Activated CD4-positive, alpha-beta T cell treated with anti-CD3 and anti-CD28 coated beads for 24 hours (primary cell): ENCODE data around the gene TRIL.

Experiments
- DNase-seq, 2 donors: peaks; one replicate each; pipeline ENCODE4 v3.0.0-alpha.2; 2020; ENCODE audit warnings: low read depth in 2 of 2

Gene TRIL, protein sequence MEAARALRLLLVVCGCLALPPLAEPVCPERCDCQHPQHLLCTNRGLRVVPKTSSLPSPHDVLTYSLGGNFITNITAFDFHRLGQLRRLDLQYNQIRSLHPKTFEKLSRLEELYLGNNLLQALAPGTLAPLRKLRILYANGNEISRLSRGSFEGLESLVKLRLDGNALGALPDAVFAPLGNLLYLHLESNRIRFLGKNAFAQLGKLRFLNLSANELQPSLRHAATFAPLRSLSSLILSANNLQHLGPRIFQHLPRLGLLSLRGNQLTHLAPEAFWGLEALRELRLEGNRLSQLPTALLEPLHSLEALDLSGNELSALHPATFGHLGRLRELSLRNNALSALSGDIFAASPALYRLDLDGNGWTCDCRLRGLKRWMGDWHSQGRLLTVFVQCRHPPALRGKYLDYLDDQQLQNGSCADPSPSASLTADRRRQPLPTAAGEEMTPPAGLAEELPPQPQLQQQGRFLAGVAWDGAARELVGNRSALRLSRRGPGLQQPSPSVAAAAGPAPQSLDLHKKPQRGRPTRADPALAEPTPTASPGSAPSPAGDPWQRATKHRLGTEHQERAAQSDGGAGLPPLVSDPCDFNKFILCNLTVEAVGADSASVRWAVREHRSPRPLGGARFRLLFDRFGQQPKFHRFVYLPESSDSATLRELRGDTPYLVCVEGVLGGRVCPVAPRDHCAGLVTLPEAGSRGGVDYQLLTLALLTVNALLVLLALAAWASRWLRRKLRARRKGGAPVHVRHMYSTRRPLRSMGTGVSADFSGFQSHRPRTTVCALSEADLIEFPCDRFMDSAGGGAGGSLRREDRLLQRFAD

DNA sequence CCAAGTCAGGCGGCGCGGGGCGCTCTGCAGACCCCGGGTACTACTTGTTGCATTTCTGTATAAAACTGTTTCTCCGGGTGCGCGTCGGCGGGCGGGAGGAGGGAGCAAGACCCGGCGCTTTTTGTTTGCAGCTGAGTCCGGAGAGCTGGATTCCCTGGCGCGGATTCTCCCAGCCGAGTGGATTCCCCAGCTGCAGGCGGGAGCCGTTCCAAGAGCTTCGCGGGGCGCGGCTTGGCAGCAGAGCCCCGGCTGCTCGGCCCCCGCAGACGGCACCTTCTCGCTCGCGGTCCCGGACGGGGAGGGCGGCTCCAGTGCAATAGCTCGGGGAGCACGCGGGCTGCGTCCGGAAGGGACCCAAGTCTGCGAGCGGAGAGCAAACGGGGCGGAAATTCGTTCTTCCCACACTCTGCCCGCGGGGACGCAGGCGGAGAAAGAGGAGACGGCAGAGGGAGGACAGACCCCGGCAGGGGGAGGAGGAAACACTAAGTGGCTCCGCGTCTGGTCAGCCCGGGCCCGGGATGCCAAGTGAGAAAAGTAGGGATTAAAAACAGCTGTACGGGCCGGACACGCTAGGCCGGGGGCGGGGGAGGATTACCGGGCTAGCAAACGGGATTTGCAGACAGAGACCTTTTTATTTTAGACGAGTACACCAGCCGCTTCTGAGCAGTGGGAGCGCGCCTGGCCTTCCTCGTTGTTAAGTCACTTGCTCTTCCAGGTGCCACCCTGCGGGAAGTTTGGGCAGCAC lies at the start of gene TRIL:
Gene TRIL, minus strand, starts transcription at position 96 of the 745 bp plus-strand sequence. CDS start 284 bp downstream, outside the sequence.
- no peak for DNase-seq

DNA sequence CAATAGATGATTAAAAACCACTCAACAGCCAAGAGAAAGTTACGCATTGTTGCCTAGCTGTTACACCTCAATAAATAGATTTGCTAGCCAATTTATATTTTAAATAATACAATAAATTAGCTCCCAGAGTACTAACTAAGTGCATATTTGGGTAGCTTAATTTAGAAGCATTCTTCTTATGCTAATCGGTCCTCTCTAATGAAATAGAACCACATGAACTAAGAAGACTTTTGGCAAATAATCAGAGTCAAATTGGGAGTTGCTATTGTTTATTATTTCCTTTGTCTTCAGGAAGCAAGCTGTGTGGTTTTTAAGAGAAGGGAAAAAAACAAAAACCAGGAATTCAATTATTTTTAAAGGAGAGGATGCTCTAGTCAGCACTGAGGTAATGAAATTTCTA lies 49.0 kb upstream of the TRIL start:
- no peak for DNase-seq

DNA sequence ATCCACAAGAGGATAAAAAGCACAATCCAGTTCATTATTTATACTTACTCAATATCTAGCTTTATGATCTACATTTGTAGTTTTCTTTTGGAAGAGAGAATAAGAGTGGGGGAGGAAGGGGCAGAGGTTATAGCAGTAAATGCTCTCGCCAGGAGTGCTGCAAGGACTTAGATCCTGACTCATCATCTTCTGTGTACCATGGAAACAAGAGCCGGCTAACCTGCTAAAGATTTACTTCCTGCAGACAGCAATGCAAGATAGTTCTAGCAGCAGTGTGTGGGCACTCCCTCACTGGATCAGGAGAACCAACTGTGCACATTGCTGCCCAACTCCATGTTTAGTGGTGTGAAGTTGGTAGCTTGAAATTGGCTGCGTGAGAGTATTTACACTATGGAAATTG lies 47.7 kb upstream of the TRIL start:
- no peak for DNase-seq

DNA sequence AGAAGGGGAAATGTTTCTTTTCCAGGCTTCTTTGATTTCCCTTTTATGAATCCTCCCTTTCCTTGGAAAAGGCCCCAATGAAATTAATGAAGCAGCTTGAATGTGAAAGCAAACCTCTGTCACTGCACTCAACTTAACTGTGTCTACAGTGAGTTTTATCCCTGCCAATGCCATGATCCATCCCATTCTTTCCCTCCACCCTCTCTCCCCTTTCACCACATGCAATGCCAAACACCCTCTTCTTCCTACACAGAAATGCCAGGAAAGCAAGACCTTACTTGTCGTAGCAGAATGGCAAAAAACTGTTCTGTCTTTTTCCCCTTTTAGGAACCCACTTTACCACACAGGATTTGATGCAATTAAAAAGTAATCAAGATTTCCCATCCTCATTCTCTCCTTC lies 47.3 kb upstream of the TRIL start:
- DNase-seq, result no peak

DNA sequence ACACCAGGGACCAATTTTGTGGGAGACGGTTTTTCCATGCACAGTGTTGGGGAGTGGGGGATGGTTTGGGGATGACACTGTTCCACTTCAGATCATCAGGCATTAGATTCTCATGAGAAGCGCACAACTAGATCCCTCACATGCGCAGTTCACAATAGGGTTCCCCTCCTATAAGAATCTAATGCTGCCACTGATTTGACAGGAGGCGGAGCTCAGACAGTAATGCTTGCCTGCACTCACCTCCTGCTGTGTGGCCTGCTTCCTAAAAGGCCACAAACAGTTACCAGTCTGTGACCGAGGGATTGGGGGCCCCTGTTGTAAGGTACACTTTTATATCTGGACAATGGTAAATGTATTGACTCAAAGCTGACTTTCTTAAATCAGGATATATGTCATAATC lies 45.6 kb upstream of the TRIL start:
- no peak for DNase-seq

DNA sequence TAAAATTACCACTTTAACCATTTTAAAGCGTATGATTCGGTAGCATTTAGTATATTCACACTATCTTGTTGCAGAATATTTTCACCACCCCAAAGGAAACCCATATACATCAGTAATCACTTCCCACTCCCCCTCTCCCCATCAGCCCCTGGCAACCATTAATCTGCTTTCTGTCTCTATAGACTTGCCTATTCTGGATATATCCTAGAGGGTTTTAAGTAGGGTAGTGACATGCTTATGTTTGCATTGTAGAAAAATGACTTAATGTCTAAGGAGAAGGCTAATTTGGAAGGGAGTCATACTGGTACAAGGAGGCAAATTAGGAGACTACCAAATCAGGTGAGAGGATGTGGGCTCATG lies 42.6 kb upstream of the TRIL start:
- DNase-seq, result no peak

DNA sequence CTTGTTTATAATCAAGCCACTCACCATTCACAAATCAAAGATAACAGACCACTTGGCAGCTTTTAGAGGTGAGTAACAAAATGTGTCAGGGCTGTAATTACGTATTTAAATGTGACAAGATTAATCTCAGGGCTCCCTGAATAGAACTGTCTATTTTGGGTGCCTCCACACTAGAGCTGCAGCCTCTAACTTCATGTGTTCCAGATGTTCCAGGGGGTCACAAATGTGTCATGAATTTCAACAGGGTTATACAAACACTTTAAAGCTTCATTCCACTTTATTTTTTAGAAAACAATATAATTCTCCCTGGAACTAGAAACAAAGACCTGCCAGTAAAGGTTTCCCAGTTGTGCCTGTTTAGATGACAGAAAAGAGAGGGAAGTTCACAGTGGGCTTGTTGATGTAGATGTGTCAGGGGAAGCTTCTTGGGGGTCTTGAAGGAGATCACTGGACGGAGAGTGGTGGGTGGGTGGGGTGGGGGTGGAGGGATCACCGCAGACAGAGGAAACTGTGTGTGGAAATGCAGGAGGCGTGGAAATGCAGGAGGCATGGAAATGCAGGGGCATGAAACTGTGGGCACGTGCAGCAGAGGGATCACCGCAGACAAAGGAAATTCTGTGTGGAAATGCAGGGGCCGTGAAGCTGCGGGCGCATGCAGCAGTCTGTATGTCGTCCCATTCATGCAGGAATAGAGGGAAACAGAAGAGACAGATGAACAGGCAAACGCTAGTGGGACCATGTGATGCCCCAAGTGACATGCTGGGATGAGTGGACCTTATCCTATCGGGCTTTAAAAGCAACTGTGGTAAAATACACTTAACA lies 42.0 kb upstream of the TRIL start:
- DNase-seq, result no peak

DNA sequence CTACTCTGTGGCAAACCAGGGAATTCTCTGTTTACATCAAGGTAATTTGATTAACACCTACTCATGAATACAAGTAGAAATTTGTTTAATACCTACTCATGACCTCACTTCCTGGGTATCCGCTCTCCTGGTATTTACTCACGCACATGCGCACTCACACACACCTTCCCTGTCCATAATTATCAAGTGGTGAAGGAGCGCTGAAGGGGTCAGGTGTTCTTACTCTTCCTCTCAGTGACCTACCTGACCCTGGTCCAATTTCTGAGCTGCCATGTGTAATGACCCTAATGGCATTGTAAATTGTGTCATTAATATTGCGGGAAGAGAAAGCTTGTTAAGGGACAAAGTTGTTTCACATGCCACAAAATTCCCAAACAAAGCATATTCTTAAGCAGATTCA lies 41.3 kb upstream of the TRIL start:
- DNase-seq, result no peak

DNA sequence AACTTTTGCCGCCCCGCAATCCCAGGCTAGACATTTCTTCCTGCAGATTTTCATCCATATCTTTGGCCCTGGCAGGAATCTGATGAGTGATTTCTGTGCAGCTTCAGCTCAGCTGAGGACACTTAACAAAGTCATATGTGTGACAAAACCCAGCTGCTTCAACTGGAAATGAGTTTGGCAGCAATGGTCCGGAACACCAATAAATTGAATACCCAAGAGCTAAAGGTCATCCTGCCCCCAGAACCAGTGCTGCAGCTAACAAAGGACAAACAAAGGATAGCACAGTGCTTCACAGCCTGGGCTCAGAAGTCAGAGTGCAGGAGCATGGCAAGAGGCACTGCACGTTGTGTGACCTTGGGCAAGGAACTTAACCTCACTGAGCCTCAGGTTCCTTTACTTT lies 40.0 kb upstream of the TRIL start:
- no peak for DNase-seq

DNA sequence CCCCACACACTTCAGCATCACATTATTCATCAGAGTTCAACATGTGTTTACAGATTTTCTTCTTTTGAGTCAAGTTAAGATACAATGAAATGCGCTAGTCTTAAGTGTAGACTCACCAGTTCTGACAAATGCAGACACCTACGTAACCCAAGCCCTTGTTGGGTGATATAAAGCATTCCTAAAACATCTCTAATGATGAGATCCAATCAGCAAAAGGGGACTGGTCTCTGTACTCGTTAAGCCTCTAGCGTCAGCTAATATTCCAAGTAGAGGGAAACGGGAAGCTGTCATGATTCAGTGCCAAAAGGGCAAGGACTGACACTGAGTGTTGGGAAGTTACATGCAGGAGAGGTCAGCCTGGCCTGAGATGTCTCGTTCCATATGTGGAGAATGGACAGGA lies 38.7 kb upstream of the TRIL start:
- DNase-seq, result no peak

DNA sequence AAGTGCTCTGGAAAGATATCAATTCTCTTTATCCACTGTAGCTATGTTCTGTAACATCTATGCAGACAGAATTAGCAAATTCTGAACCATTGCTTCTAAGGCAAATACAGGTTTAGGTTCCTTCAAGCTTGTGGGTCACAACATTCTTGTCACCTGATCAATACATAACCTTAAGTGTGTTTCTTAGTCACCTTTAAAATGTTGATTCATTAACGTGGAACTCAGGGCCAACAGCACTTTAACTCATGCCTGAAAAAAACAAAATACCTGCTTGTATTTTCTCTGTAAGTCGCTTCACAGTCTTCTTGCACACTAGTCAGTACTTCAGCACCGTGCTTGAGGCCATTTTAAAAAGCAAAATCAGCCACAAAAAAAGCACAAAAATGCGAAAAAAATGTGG lies 35.2 kb upstream of the TRIL start:
- DNase-seq, result no peak

DNA sequence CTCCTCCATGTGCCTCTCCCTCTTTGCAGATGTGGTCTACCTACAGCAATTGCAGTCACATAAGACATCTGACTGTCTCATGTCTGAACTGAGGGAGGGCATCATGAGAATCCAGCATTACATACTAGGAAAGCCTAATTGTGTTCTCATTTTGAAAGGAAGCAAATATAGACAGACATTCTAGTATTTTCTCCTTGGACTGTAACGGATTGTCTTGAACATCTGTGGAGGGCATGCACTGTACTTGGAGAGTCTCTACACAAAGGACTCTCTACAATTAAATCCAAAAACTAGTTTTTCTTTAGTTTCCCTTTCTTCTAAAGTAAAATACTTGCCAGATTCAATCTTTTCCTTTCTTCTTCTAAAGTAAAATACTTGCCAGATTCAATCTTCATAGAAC lies 34.7 kb upstream of the TRIL start:
- DNase-seq, result no peak

DNA sequence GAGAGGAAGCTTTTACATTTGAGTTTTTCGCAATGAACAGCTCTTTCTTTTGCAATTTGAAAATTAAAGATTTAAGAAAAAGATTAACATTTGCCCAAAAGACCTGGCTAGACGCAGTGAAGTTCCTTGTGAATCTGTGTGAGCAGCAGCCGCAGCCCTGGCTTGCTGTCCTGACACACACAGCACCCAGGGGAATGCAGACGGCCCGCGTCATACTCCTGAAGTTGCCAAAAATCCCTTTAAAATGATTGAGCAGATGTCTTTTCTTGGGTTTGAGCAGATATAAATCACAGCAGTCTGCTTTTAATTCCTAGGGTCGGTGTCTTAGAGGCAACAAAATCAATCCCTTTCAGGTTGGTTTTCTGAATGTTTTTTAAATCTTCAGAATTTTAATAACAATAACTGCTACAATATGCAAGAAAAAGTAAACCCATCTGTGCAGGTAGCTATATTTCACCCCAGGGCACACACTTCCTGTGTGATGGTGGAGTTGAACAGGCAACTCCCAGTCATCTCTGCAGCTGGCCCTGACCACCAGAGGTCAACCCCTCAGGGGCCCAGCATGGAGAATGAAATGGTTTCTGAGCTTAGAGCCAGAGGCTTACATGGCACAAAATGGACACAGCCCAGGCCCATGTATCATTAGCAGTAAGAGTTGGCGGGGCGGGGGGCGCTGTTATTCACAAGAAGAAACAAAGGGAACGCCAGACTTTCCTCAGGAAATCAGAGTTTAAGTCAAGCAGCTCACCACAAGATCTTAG lies 32.2 kb upstream of the TRIL start:
- DNase-seq, result no peak

DNA sequence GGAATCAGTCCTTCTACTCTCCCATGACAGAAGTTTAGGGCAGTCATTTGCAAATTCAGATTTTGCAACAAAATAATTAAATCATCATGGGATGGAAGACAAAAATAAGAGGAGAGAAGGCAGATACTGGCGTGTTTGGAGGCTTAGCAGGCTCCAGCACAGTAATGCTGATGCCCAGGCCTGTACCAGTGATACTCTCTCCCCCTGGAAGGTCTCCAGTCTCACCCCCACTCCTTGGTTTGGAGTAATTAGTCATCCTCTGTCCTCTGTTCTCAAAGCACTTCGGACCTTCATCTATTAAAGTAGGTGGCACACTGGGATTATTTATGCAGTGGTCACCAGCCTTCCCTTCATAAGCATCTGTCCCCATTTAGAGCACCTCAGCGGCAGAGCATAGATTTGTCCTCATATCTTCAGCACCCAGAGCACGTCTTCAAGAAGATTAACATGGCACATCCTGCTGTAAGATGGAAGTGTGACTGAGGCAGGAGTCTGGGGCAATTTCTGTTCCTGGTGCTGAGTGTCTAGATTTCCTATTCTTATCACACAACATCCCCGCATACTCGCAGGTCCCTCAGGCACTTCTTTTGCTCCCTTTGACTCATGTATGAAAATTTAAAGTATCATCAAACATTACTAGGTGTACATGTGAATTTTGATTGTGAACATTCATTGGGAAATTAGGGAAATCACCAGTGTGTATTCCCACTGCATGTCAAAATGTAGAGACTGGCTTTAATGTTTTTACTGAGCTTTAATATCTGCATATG lies 31.3 kb upstream of the TRIL start:
- DNase-seq, result no peak

DNA sequence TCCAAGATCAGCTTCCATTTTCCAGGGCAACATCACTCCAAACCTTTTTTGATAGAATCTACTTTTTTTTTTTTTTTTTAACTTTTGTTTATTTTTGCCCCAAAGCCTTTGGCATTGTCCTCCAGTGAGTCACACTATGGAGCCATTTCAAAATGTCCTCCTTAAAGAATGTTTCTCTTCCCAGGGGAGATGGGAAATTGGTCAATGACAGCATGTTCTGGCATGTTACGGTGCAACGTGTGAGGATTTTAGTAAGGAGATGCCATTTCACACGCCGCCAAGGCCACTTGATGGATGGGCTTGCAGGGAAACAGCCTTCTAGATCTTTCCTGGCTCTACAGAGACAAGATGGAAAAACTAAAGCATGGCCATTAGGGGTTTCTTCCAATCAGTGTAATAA lies 30.7 kb upstream of the TRIL start:
- no peak for DNase-seq

DNA sequence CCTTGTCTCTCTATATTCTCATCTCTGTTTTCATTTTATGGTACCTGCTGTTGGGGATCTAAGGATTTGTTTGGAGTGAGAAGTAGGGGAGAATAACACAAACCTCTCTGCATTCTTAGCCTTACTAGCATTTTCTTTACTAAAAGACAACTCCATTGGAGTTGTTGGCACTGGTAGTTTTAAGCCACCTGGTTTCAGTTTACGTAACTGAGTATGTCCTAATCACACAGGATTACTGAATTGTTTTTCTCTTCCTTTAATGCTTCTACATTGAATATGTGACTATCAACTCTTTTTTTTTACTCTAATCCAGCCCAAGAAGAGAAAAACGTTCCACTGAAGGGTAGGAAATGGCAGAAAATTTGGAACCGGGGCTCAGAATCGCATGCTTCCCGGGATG lies 30.0 kb upstream of the TRIL start:
- no peak for DNase-seq

DNA sequence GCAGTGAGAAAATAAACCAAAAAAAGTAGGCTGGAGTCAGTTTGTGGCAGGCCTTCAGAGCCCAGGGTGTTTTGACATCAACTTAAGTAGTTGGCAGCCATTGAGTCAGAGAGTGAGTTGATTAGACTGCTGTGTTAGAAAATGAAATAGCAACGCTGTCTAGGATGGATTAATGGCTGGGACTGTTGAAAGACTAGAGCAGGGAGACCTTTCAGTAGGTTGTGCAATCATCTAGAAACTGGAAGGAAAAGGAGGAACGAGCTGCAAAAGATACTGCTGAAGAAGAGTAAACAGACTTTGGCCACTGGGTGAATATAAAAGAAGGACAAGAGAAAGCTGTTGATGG lies 28.6 kb upstream of the TRIL start:
- no peak for DNase-seq

DNA sequence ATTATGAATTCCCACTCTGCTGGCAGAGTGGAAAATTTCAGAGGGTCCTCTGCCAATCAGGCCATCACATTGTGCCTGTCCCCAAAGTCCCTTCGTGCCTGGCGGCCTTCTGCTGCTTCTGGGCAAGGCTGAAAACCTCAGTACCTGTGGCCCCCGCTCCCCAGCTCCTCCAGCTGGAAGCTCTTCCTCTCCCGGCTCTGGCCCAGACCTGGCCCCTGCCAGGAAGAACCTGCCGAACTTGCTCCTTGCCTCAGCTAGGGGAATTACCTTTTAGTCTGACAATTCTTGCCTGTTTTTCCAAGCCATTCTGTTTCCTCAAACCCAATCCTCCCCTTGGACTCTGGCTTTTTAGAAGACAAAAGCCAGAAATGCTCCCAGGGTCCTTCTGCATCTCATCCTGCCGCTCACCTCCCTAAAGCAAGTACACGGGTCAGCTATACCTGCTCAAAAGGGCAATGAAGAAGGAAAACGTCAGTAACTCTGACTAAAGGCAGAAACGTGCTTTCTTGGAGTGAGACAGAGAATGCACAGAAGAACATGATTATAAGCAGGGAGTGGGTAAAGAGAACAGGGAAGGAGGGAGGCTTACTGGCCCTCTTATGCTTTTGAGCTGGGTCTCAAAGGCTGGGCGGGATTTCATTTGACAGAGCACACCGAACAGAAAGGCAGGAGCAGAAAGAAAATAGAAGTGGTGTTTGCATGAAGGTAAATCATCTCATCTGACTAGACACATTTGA lies 28.1 kb upstream of the TRIL start:
- no peak for DNase-seq

DNA sequence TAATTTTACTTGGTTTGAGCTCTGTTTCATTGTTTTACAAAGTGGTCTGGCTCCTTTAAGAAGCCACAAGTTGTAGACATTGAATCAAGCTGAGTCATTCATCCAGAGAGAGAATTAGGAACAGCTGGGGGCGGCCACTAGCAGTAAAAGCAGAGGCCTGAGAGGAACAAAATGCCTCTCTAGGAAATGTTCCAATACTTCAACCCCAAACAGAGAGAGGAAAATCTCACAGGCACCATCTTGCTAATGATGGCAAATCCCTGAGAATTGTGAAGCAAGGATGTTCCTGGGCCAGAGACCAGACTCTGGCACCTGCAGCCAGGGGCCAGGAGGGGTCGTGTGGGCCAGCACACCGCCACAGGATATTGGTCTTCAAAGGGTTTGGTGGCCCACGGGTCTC lies 26.5 kb upstream of the TRIL start:
- no peak for DNase-seq

DNA sequence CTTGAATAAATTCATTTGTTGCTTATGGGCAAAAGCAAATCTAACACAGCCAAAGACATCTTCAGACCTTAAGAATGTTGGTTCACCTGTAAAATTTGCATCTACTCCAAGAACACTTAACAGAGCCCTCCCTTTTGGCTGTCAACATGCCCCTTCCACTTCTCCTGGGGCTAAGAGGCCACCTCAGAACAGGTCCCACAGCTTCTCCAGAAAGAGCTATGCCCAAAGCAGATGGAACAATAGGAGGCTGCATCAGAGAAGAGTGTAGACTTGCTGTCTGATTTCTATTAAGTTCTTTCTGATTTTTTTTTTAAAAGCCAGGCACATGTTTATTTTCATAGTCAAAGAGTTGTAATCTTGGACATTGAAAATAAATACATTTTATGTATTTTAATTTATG lies 26.1 kb upstream of the TRIL start:
- DNase-seq, result no peak
